Ureter (tissue), 1 donor: ENCODE measurements around the gene FHOD3. TPM values are rescaled to one million over a fixed set of nuclear protein-coding genes. Genes with fewer than 3 reads are reported as not detected.
A peak's percentile ranks its signal among the peaks of the same experiment; 100 is the strongest.

Experiments used
- DNase-seq: peaks from one replicate; pipeline ENCODE4 v3.0.0-alpha.2; 2020; ENCODE audit warnings: low spot score
- total RNA-seq: library from RNA; stranded (reverse); gene quantifications from one replicate; pipeline ENCODE4 v1.2.4, GENCODE V29; 2023
- donor health status: DM: yes; HTN: yes; CAD: no.

Gene FHOD3
- total RNA-seq, 1 donor from 2014 or later = 25.7 TPM

GRCh38 chr18:36296650-36297416 is 680 bp upstream of the FHOD3 start:
- peak; percentile 78 for DNase-seq

- no peak for DNase-seq
These were observed 721 bp downstream of the FHOD3 start for GRCh38 chr18:36298126-36298741.

GRCh38 chr18:36299015-36299414 is 1.5 kb downstream of the FHOD3 start:
- DNase-seq = no peak

GRCh38 chr18:36300211-36300610 is 2.7 kb downstream of the FHOD3 start:
- no peak for DNase-seq

- no peak for DNase-seq
These were observed 4.4 kb downstream of the FHOD3 start for GRCh38 chr18:36301884-36302283.

- no peak for DNase-seq
These were observed 5.2 kb downstream of the FHOD3 start for GRCh38 chr18:36302676-36303075.

- no peak for DNase-seq
These were observed 5.8 kb downstream of the FHOD3 start for GRCh38 chr18:36303211-36303844.

- DNase-seq = no peak
These were observed 7.2 kb downstream of the FHOD3 start for GRCh38 chr18:36304723-36305122.

GRCh38 chr18:36305375-36305774 is 7.9 kb downstream of the FHOD3 start:
- DNase-seq = no peak

- DNase-seq = no peak
These were observed 10.0 kb downstream of the FHOD3 start for GRCh38 chr18:36307513-36307912.

- DNase-seq = no peak
These were observed 11.4 kb downstream of the FHOD3 start for GRCh38 chr18:36308711-36309435.

- peak; percentile 73 for DNase-seq
These were observed 12.2 kb downstream of the FHOD3 start for GRCh38 chr18:36309436-36310391.

GRCh38 chr18:36311026-36311570 is 13.6 kb downstream of the FHOD3 start:
- no peak for DNase-seq

- DNase-seq = no peak
These were observed 15.4 kb downstream of the FHOD3 start for GRCh38 chr18:36312806-36313395.

- DNase-seq = no peak
These were observed 16.6 kb downstream of the FHOD3 start for GRCh38 chr18:36314098-36314497.

GRCh38 chr18:36314754-36315153 is 17.2 kb downstream of the FHOD3 start:
- no peak for DNase-seq

- no peak for DNase-seq
These were observed 18.2 kb downstream of the FHOD3 start for GRCh38 chr18:36315736-36316135.

- no peak for DNase-seq
These were observed 18.7 kb downstream of the FHOD3 start for GRCh38 chr18:36316246-36316645.

GRCh38 chr18:36321658-36322407 is 24.3 kb downstream of the FHOD3 start:
- no peak for DNase-seq

- no peak for DNase-seq
These were observed 24.9 kb downstream of the FHOD3 start for GRCh38 chr18:36322408-36322728.
